GM12878 (cell line): Measurements from ENCODE around the gene TNXB.

Experiments used
- ASH2L ChIP-seq: fragments of 300-600, 200-600 bp; sonication (generic); IDR thresholded peaks from 2 replicates; pipeline ENCODE4 v1.6.1; 2017; ENCODE audit warnings: low read depth, mild to moderate bottlenecking, borderline replicate concordance
- CTCF ChIP-seq, 3 experiments: IDR thresholded peaks in 2 of 3; conservative IDR thresholded peaks in 1 of 3; 2 replicates each; pipeline ENCODE4 v1.5.1; 2011; ENCODE audit warnings: low read depth in 3 of 3, low read length in 3 of 3, mild to moderate bottlenecking in 3 of 3, control low read depth in 2 of 3, moderate library complexity in 2 of 3, inconsistent platforms in 1 of 3, mixed read lengths in 1 of 3; ENCODE audit not compliant: control insufficient read depth in 2 of 3, insufficient read depth in 1 of 3; ENCODE audit errors: extremely low read depth in 1 of 3
- EP300 ChIP-seq, 2 experiments: fragments of 150-350 bp in 1 of 2; IDR thresholded peaks; 2 replicates each; pipeline ENCODE4 v1.6.1; 2011 to 2012; ENCODE audit warnings: low read depth in 2 of 2, low read length in 2 of 2, borderline replicate concordance in 1 of 2, improper control_type of control experiment in 1 of 2, inconsistent platforms in 1 of 2; ENCODE audit not compliant: control insufficient read depth in 1 of 2
- POLR2AphosphoS5 ChIP-seq: IDR thresholded peaks from 2 replicates; pipeline ENCODE4 v1.6.1; 2011; ENCODE audit warnings: mild to moderate bottlenecking, low read length, inconsistent platforms
- TF ChIP-seq, protein P1 (sequence below): IDR thresholded peaks from 2 replicates; pipeline ENCODE4 v1.6.1; 2012; ENCODE audit warnings: low read depth, low read length, improper control_type of control experiment

GRCh38 chr6:32087574-32088486 lies 21.3 kb downstream of the TNXB start:
- TF ChIP-seq EP300 (IDR thresholded peaks at IDR 0.05; ENCODE audit: borderline replicate concordance in 1 of 2, control insufficient read depth in 1 of 2, low read depth in 2 of 2, low read length in 2 of 2) = no peak
- no peak for TF ChIP-seq POLR2AphosphoS5
- peak; percentile 15 to 65 (median 57); a peak in 5 of 6 replicates for TF ChIP-seq CTCF (IDR thresholded peaks at IDR 0.05 in 2 of 3, conservative IDR thresholded peaks at IDR 0.05 in 1 of 3; ENCODE audit: control insufficient read depth in 2 of 3, extremely low read depth in 1 of 3, insufficient read depth in 1 of 3, low read depth in 3 of 3, low read length in 3 of 3)
- no peak for TF ChIP-seq ASH2L
- TF ChIP-seq, protein P1, sequence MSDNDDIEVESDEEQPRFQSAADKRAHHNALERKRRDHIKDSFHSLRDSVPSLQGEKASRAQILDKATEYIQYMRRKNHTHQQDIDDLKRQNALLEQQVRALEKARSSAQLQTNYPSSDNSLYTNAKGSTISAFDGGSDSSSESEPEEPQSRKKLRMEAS = no peak
